HG02588 (cell line): ENCODE results near the gene DENND1A.
"Not testable (repeated sequence)": the region's sequence is repeated elsewhere in the genome, so short reads cannot be mapped to it uniquely, and the experiment has no call there.

Experiments used
- ATAC-seq: cut with Tn5 transposase; IDR thresholded peaks from one replicate; pipeline ENCODE4 v1.9.1; 2021; ENCODE audit warnings: mild to moderate bottlenecking, moderate library complexity; ENCODE audit not compliant: unreplicated experiment

DENND1A gene, protein sequence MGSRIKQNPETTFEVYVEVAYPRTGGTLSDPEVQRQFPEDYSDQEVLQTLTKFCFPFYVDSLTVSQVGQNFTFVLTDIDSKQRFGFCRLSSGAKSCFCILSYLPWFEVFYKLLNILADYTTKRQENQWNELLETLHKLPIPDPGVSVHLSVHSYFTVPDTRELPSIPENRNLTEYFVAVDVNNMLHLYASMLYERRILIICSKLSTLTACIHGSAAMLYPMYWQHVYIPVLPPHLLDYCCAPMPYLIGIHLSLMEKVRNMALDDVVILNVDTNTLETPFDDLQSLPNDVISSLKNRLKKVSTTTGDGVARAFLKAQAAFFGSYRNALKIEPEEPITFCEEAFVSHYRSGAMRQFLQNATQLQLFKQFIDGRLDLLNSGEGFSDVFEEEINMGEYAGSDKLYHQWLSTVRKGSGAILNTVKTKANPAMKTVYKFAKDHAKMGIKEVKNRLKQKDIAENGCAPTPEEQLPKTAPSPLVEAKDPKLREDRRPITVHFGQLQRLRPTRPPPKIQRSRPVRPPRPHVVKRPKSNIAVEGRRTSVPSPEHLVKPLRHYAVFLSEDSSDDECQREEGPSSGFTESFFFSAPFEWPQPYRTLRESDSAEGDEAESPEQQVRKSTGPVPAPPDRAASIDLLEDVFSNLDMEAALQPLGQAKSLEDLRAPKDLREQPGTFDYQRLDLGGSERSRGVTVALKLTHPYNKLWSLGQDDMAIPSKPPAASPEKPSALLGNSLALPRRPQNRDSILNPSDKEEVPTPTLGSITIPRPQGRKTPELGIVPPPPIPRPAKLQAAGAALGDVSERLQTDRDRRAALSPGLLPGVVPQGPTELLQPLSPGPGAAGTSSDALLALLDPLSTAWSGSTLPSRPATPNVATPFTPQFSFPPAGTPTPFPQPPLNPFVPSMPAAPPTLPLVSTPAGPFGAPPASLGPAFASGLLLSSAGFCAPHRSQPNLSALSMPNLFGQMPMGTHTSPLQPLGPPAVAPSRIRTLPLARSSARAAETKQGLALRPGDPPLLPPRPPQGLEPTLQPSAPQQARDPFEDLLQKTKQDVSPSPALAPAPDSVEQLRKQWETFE

DNA sequence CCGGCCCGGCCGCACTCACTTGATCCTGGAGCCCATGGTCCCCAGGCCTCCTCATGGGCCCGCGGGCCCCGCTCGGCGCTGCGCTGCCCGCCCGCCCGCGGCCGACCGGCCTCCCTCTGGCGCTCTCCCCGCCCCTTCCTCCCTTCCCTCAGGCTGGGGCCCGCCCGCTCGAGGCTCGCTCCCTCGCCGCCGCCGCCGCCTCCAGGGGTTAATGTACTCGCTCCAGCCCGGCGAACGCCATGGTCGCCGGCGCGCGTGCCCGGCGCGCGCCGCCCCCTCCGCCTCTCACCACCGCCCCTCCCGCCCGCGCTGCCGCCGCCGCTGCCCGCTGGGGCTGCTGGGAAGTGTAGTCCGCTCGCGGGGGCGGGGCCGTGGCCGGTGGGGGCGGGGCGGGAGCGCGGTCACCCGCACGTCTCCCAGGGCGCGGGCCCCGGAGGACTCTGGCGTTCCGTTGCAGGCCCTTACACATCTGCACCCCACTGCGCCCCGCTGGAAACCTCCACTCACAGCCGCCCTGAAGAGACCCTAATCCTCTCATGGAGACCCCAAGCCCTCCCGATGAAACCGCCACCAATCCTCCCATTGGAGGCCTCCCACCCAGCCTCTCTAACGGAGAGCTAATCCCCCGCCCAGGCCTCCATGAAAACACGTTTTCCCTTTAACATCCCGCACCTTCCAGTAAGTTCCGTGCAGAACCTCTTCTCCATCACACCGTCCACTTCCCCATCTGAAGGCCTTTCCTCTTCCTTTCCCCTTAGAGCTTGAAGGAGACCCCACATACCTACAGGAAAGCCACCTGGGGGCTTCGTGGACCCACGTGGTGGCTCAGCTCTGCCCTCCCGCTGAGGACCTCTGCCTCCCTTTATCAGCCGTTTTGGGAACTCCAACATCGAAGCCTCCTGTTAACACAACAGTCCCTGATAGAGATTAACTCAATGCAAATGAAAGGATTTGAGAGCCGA is at the start of gene DENND1A:
TSS of gene DENND1A (minus strand) at position 257 of the 962 bp plus-strand sequence. CDS start at position 36, 221 bp downstream.
- ATAC-seq: peak; percentile 81

DNA sequence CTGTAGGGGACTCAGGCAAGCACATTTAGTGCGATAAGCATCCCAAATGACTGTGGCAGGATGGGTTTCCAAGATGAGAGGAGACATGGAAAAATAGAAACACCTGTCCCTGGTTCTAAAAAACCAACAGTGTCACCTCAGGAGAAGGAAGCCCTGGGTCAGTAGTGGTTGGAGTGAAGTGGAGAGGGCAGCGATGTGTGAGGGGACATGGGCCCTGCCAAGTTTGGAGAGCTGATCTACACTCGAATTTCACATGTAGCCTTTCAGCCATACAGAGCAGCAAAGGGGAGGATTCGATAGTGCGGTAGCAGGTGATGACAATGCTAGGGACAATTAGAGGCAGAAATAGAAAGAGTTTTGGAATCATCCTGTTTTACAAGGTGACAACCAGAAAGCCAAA is 49.1 kb upstream of the DENND1A start:
- no peak for ATAC-seq

DNA sequence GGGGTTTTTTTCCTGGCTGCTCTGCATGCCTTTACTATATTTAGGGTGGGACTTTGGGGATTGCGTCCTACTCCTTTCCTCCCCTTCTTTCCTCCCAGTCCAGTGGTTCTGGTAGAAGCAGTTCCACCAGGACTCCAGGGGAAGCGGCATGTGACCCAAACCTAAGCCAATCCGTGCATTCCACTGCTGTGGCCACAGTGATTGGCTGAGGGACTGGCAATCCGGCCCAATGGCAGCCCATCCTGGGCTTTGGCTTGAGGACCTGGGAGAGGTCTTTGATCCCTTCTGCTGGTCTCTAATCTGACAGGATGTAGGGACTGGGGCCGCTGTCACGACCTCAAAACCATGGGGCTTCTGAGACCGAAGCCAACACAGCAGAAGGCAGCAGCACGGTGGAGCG is 46.7 kb upstream of the DENND1A start:
- ATAC-seq: not testable (repeated sequence)

DNA sequence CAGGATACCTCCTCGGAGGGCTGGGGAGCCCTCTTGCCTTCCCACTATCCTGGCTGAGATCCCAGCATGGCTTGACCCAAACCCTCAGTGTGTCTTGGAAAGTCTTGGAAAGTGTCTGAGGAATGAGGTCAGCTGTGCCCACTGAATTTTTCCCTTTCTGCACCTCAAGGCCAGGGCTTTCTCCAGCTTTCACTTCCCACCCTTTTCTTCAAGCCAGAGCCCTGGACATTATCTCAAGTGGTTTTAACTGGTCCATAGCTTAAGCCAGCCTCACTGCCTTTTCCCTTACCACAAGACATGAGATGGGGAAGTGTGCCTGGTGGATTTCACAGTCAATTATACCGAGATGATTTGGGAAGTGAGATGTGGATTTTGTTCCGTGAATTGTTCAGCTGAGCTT is 45.9 kb upstream of the DENND1A start:
- ATAC-seq: no peak

DNA sequence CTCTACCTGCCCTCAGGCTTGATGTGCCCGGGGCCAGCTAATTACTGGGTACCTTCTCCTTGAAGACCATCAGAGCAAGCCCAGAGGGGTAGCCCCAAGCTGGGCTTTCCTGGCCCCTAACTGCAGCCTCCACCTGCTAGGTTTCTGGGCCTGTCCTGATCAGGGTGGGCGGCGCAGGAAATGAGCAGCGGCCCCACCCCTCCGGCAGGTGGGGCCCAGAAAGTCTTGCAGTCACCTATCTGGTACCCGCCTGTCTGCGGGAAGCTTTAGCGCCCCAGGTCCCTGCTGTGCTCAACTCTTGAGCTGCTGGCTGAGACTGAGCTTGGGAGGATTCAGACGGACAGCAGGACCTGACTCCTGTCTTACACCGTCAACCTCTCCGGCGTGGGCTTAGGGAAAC is 44.5 kb upstream of the DENND1A start:
- no peak for ATAC-seq

DNA sequence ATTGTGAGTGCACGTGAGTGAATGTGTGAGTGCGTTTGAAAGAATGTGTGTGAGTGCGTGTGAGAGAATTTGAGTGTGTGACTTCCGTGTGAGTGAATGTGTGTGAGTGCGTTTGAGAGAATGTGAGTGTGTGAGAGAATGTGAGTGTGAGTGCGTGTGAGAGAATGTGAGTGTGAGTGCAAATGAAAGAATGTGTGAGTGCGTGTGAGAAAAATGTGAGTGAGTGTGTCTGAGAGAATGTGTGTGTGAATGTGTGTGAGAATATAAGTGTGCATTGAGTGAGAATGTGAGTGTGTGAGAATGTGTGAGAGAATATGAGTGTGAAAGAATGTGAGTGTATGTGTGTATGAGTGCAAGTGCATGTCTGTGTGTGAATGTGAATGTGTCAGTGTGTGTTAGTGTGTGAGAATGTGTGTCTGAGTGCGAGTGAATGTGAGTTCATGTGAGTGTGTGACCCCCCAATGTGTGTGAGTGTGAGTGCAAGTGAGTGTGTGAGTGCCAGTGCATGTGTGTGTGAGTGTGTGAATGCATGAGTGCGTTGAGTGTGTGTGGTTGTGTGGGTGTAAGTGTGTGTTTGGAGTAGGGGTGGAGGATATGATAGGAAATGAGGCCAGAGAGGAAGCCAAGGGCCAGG is 43.8 kb upstream of the DENND1A start:
- no peak for ATAC-seq

DNA sequence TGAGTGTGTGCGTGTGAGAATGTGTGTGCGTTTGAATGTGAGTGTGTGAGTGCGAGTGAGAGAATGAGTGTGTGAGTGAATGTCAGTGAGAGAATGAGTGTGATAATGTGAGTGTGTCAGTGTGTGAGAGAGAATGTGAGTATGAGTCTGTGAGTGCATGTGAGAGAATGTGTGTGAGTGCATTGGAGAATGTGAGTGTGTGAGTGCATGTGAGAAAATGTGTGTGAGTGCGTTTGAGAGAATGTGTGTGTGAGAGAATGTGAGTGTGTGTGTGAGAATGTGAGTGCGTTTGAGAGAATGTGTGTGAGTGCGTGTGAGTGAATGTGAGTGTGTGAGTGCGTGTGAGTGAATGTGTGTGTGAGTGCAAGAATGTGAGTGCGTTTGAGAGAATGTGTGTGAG is 42.7 kb upstream of the DENND1A start:
- ATAC-seq: no peak

DNA sequence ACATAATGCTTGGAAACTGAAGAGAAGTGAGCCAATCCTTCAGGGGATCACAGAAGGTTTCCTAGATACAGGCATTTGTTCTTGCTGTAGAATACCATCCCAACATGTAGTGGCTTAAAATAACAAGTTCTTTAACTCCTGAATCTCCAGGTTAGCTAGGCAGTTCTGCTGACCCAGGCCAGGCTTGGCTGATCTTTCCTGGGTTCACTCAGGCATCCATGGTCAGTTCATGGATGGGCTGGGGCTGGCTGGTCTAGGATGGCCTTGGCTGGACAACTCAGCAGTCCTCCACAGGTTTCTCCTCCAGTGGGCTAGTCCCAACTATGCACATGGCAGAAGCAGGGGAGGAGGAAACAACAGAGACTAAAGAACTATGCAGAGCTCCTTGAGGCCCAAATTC is 37.4 kb upstream of the DENND1A start:
- ATAC-seq: no peak

DNA sequence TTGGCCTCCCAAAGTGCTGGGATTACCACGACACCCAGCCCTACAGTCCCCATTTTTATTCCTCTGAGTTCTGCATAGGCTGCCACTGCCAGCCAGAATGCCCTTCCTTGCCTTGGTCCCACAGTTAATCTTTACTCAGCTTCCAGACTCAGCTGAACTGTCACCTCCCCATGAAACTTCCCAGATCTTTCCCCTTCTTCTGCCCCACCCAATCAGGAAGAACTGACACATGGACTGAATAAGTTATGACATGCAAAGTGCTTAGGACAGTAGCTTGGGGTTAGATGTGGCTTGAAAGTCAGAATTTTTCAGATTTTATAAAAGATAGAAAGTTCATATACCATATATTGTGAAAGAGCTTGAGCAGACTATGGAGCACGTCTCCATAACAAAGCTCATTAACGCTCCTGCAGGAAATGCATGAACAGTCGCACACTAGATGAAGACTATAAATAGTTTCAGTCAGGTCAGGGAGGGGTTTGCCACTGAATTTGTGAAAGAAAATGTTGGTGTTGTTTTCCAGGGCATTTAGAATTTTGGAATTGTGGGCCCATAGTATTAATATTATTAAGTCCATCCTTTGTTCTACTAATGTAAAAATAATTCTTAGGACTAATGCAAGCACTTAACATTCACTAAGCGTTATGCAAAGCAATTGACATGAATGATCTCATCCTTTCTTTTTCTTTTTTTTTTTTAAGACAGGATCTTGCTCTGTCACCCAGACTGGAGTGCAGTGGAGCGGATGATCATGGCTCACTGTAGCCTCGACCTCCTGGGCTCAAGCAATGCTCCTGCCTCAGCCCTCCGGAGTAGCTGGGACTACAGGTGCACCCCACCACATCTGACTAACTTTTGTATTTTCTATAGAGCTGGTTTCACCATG is 36.1 kb upstream of the DENND1A start:
- ATAC-seq: no peak

DNA sequence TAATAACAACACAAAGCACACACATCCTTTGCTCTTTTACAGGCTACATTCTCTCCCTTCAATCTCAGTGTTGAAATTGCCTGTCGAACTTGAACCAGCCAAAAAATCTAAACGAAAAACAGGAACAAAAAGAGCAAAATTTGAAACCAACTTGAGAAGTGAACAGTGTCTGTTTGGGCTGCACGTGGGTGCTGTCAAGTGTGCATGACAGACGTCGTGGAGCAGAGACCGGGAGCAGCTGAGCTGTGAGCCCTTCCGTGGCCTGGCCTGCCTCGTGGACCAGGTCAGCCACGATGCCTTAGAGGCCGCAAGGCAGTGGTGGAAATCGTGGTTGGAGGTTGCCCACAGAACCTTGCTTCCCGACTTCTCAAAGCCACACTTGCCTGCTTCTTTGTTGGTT is 34.8 kb upstream of the DENND1A start:
- no peak for ATAC-seq

DNA sequence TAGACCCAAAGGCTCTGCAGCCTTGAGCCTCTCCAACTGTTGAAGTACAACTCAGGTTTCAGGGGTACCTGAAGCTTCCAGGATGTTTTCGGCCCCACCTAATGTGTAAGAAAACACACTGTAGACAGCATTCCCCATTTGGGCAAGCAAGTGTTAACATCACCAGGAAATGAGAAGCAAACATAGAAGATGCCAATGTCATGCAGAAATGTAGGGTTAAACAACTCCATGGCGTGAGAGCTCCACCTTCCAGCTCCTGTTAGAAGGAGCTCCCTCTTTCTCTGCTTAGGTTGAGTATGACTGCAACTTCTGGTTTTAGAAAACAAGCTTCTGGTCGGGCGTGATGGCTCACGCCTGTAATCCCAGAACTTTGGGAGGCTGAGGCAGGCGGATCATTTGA is 31.0 kb upstream of the DENND1A start:
- ATAC-seq: no peak

DNA sequence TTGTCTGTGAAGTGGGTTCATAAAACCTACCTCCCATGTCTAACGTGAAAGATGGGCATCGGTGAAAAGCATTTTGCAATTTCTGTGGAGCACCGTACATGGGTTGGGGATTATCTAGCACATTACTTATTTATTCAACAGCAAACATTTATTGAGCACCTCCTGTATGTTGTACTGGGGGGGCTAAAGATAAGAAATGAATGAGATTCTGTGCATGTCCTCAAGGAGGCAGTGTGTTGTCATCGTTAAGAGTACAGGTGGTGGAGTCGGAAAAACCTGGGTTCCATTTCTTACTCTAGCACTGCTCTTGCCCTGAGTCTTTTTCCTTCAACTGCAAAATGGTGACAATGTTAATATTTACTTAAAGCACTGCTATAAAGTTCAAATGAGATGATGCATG is 30.4 kb upstream of the DENND1A start:
- no peak for ATAC-seq

DNA sequence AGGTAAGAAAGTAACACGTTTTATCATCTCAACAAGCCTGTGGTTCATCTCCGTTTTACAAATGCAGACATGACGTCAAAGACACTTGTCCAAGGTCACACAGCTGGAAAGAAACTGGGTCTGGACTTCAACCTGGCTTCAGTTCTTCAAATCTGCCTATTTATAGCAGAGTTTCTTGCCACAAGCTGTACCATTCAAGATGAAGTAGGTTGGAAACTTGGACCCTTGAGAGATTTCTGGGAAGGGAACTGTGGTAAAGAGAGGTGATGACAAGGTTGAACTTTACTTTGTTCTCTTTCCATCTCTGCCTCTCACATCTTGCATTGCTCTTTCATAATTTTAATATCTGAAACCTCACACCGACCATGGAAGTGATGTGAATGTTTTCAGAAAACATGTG is 29.9 kb upstream of the DENND1A start:
- no peak for ATAC-seq

DNA sequence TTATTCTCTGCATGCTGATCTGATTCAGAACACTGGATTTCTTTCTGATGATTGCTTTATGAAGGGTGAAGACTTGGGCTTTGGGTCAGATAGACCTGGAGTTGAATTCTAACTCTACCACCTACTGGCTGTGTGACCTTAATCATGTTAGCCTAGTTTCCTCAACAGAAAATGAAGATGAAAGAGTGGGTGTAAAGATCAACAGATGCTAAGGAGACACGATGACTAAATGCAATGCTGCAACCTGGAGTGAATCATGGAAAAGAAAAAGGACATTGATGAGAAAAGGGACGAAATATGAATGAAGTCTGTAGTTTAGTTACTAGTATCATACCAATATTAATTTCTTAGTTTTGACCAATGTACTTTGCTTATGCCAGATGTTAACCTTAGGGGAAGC is 27.8 kb upstream of the DENND1A start:
- no peak for ATAC-seq

DNA sequence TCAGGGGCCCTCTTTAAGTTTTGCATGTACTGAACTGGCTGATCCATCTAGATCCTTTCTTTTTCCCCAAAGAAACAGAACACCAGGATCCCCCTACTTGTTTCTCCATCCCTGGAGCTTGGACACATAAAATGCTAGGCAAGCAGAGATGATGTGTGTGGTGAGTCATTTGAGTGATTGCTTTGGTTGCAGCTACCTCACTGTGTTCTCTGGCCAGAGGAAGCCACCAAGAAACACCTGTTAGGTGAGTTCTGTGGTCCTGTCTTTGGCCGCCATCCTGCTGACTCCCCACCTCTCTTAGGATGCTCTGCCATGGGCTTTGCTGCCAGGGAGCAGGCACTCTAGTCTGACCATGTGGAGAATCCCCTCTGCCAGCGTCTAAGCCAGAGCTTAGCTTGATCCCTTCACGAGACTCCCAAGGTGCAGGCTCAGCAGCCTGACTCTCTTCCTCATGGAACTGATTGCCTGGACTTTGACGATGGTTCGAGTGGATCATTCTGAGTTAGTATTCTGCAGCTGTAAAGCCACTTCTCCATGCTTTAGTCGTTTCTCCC is 27.3 kb upstream of the DENND1A start:
- ATAC-seq: no peak

DNA sequence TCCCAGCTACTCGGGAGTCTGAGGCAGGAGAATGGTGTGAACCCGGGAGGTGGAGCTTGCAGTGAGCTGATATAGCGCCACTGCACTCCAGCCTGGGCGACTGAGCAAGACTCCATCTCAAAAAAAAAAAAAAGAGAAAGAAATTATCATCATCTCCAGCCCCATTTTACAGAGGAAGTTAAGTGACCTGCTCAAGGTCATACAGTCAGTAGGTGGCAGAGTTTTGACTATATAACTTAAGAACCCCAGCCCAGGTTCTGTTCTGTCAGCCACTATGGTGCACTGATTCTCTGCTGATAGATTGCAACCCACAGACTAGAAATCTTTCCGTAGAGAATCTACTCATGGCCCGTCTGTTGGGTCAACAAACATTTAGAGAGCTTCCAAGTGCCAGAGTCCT is 25.7 kb upstream of the DENND1A start:
- ATAC-seq: no peak

DNA sequence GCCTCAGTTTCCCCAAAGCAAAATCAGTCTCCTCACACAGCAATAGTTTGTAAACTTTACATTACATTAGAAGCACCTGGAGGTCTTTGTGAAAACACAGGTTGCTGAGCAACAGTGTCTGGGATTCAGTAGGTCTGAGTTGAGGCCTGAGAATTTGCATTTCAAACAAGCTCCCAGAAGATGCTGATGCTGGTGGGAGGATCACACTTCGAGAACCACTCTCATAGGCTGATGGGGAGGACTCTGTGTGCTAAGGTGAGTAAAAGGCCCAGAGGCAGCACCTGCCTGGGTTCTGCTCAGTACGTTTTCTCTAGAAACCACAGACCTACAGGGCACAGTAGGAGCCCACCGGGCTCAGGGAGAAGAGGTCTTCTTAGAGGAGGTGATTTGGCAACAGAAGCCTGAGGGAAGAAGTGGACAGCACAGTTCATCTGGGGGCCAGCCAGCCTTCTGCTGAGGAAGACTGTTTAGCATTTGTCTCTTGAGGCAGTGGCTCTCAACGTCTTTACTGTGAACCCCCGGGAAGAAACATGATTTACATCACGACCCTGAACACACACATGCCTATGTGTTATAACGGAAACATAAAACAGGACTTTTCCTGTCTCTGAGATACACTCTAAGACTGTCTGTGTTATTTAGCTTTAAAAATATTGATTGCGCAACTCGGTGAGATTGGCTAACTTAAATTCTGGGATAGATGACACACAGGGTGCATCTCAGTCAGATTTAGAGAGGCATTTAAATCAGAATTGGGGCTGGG is 24.8 kb upstream of the DENND1A start:
- ATAC-seq: no peak
